CD14-positive monocyte (primary cell): ENCODE results near the gene IKZF2. TPM values are rescaled to one million over a fixed set of nuclear protein-coding genes. Genes with fewer than 3 reads are reported as not detected.
A peak's percentile ranks its signal among the peaks of the same experiment; 100 is the strongest.

ENCODE experiments used
- DNase-seq, 3 donors: peaks; one replicate each; pipeline ENCODE4 v3.0.0-alpha.2; 2011 to 2022
- H2AFZ ChIP-seq: 2 replicates; pipeline ENCODE4 v1.6.0; 2012; ENCODE audit warnings: mild to moderate bottlenecking, low read depth, low read length, inconsistent platforms; ENCODE audit not compliant: insufficient read depth, poor library complexity, severe bottlenecking
- H3K27ac ChIP-seq, 2 donors: 1 replicate in 1 of 2; 2 replicates in 1 of 2; pipeline ENCODE4 v1.5.1; 2012 to 2013; ENCODE audit warnings: low read length in 2 of 2, control low read depth in 1 of 2, inconsistent platforms in 1 of 2, low read depth in 1 of 2, mild to moderate bottlenecking in 1 of 2
- H3K27me3 ChIP-seq, 2 donors: one replicate each; pipeline versions ENCODE4 v1.6.0 to v1.6.1; 2011 to 2013; ENCODE audit warnings: low read length in 2 of 2; ENCODE audit not compliant: control insufficient read depth in 2 of 2, insufficient read depth in 2 of 2
- H3K36me3 ChIP-seq, 2 donors: replicated peaks in 1 of 2; 1 replicate in 1 of 2; 2 replicates in 1 of 2; pipeline versions ENCODE4 v1.5.1 to v1.6.1; 2012 to 2013; ENCODE audit warnings: low read length in 2 of 2, control low read depth in 1 of 2, inconsistent platforms in 1 of 2, mild to moderate bottlenecking in 1 of 2; ENCODE audit not compliant: insufficient read depth in 2 of 2, control insufficient read depth in 1 of 2
- H3K4me1 ChIP-seq, 2 donors: 1 replicate in 1 of 2; 2 replicates in 1 of 2; pipeline versions ENCODE4 v1.5.1 to v1.6.1; 2012 to 2013; ENCODE audit warnings: low read length in 2 of 2, control low read depth in 1 of 2, inconsistent platforms in 1 of 2, mild to moderate bottlenecking in 1 of 2, moderate library complexity in 1 of 2; ENCODE audit not compliant: insufficient read depth in 2 of 2, control insufficient read depth in 1 of 2
- H3K4me2 ChIP-seq: replicated peaks from 2 replicates; pipeline ENCODE3; 2012; ENCODE audit warnings: low read length, moderate library complexity, mild to moderate bottlenecking; ENCODE audit not compliant: poor library complexity, severe bottlenecking; ENCODE audit errors: extremely low read depth
- H3K4me3 ChIP-seq, 3 experiments: fragments of 200-600 bp in 1 of 3; sonication (generic) in 1 of 3; replicated peaks in 1 of 3; 1 replicate in 2 of 3; 2 replicates in 1 of 3; pipeline ENCODE4 v1.5.1; 2011 to 2013; ENCODE audit warnings: low read length in 3 of 3, mild to moderate bottlenecking in 3 of 3, control low read depth in 2 of 3, low read depth in 2 of 3, inconsistent platforms in 1 of 3, moderate library complexity in 1 of 3
- H3K79me2 ChIP-seq: 2 replicates; pipeline ENCODE4 v1.6.0; 2012; ENCODE audit warnings: mild to moderate bottlenecking, control low read depth, inconsistent platforms, low read length, moderate library complexity; ENCODE audit not compliant: insufficient read depth
- H3K9ac ChIP-seq: 2 replicates; pipeline ENCODE4 v1.6.0; 2017; ENCODE audit warnings: low read length, mild to moderate bottlenecking; ENCODE audit not compliant: insufficient read depth, poor library complexity, severe bottlenecking
- H3K9me3 ChIP-seq, 2 donors: replicated peaks in 1 of 2; 1 replicate in 1 of 2; 2 replicates in 1 of 2; pipeline versions ENCODE4 v1.5.1 to v1.6.1; 2012 to 2013; ENCODE audit warnings: low read length in 2 of 2, control low read depth in 1 of 2; ENCODE audit not compliant: control insufficient read depth in 1 of 2, insufficient read depth in 1 of 2
- H4K20me1 ChIP-seq: 2 replicates; pipeline ENCODE4 v1.6.0; 2012; ENCODE audit warnings: mild to moderate bottlenecking, low read length, control low read depth, moderate library complexity; ENCODE audit not compliant: insufficient read depth
- H3K27ac Mint-ChIP-seq, 7 donors: one replicate each; pipeline ENCODE4 v1.8.0; 2020; ENCODE audit warnings: mild to moderate bottlenecking in 7 of 7, mixed read lengths in 7 of 7, moderate library complexity in 6 of 7, inconsistent platforms in 2 of 7
- H3K27me3 Mint-ChIP-seq, 3 donors: one replicate each; pipeline ENCODE4 v1.8.0; 2021 to 2022; ENCODE audit warnings: low read depth in 3 of 3, mild to moderate bottlenecking in 3 of 3, mixed read lengths in 3 of 3, moderate library complexity in 3 of 3, inconsistent platforms in 1 of 3
- H3K36me3 Mint-ChIP-seq, 2 donors: one replicate each; pipeline ENCODE4 v1.8.0; 2020; ENCODE audit warnings: mixed read lengths in 2 of 2, inconsistent platforms in 1 of 2, mild to moderate bottlenecking in 1 of 2
- H3K4me1 Mint-ChIP-seq: one replicate; pipeline ENCODE4 v1.8.0; 2020; ENCODE audit warnings: mild to moderate bottlenecking, mixed read lengths
- H3K4me3 Mint-ChIP-seq, 2 donors: one replicate each; pipeline ENCODE4 v1.8.0; 2020; ENCODE audit warnings: mild to moderate bottlenecking in 2 of 2, mixed read lengths in 2 of 2, moderate library complexity in 1 of 2
- H3K9me3 Mint-ChIP-seq, 7 donors: one replicate each; pipeline ENCODE4 v1.8.0; 2020 to 2022; ENCODE audit warnings: mixed read lengths in 7 of 7, mild to moderate bottlenecking in 6 of 7, moderate library complexity in 6 of 7, inconsistent platforms in 2 of 7
- WGBS: methylation state at CpG from one replicate; pipeline ENCODE4 v1.1.5; 2013; ENCODE audit warnings: missing lambda C conversion rate; ENCODE audit not compliant: insufficient coverage; 5-methylcytosine and 5-hydroxymethylcytosine counted together
- intact Hi-C, 2 donors: fragments of 100-400 bp; cut with micrococcal nuclease; formaldehyde crosslinking; loops; one replicate each; pipeline versions ENCODE4 v1.15.0 to v1.15.1; 2023
- polyA plus RNA-seq, 3 donors: library from polyadenylated mRNA; depleted of rRNA in 1 of 3; unstranded in 2 of 3; stranded (reverse) in 1 of 3; fragments of 300-500 nt in 2 of 3; fragments of >200 nt in 1 of 3; fragmentation: Illumina TruSeq in 2 of 3; gene quantifications; 1 replicate in 2 of 3; 2 replicates in 1 of 3; pipeline ENCODE4 v1.2.3, GENCODE V29; 2012 to 2021
- TF ChIP-seq, protein P1 (sequence below): fragments of 200-600 bp; IDR thresholded peaks from one replicate; pipeline ENCODE4 v1.8.0; 2022; ENCODE audit warnings: antibody characterized with exemption, mild to moderate bottlenecking

Gene IKZF2
- polyA plus RNA-seq, 3 donors, result 0.10 to 0.12 (median 0.11) TPM

DNA sequence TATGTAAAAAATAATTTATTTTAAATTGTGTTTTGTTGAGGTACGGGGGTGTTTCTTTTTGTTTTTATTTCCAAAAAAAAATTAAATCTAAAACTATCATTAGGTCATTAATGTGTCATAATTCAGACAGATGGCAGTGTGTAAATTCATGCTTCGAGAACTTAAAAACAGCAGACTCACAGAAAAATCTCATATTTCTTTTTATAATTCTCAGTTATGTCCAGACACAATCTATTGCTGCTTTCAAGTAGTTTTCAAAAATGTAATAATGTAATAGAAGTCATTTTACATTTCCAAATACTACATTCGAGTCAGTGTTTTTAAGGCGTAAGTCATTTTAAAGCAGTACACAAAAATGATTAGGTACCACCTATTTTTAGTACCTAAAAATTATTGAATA lies 14.3 kb downstream of the IKZF2 start:
- H3K4me3 ChIP-seq, result no peak overlapping the region
- H3K4me1 Mint-ChIP-seq, result no peaks in the 10 kb centered on the region
- no peaks in the 10 kb centered on the region for H3K79me2 ChIP-seq
- no peaks in the 10 kb centered on the region for H3K36me3 ChIP-seq
- no peak overlapping the region for H2AFZ ChIP-seq
- no peak overlapping the region for H3K4me2 ChIP-seq
- WGBS, result no CpG with 5 or more reads among the region's 4 CpGs
- no peak for DNase-seq
- no peaks in the 10 kb centered on the region for H3K4me1 ChIP-seq
- peaks cover 0 to 2% (median 0%) of the 10 kb centered on the region in 7 donors for H3K9me3 Mint-ChIP-seq
- intact Hi-C loops, result no loop called here
- no peak overlapping the region for H3K9ac ChIP-seq
- H3K36me3 Mint-ChIP-seq, result no peaks in the 10 kb centered on the region
- H3K27me3 ChIP-seq, result no peaks in the 10 kb centered on the region
- H3K27ac Mint-ChIP-seq, result no peak overlapping the region
- no peaks in the 10 kb centered on the region for H3K27me3 Mint-ChIP-seq
- TF ChIP-seq, protein P1, sequence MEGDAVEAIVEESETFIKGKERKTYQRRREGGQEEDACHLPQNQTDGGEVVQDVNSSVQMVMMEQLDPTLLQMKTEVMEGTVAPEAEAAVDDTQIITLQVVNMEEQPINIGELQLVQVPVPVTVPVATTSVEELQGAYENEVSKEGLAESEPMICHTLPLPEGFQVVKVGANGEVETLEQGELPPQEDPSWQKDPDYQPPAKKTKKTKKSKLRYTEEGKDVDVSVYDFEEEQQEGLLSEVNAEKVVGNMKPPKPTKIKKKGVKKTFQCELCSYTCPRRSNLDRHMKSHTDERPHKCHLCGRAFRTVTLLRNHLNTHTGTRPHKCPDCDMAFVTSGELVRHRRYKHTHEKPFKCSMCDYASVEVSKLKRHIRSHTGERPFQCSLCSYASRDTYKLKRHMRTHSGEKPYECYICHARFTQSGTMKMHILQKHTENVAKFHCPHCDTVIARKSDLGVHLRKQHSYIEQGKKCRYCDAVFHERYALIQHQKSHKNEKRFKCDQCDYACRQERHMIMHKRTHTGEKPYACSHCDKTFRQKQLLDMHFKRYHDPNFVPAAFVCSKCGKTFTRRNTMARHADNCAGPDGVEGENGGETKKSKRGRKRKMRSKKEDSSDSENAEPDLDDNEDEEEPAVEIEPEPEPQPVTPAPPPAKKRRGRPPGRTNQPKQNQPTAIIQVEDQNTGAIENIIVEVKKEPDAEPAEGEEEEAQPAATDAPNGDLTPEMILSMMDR, result no peak
- H3K4me3 Mint-ChIP-seq, result no peak overlapping the region
- no peaks in the 10 kb centered on the region for H3K9me3 ChIP-seq
- H3K27ac ChIP-seq, result no peak overlapping the region
- no peaks in the 10 kb centered on the region for H4K20me1 ChIP-seq

DNA sequence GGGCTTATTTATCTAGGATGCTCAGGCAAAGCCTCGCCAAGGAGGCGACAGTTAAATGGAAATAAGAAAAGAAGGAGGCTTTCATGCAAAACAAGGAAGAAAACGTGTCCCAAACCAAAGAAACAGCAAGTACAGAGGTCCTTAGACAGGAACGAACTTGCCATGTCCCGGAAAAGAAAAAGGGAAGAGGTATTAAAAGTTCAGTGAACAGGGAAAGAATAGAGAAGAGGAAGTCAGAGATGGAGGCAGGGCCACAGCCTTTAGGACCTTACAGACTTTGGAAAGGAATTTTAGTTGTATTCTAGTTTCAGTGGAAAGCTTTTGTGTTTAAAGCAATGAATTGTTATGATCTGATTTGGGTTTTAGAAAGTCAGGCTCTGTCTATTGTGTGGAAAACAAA lies 22.1 kb downstream of the IKZF2 start:
- Histone ChIP-seq H3K9me3 (no peaks in the 10 kb centered on the region), H3K4me1 (peaks cover 7 to 11% of the 10 kb centered on the region in 2 donors), H4K20me1 (no peaks in the 10 kb centered on the region), H3K36me3 (no peaks in the 10 kb centered on the region), H2AFZ (peak overlapping the region; percentile 11), H3K4me2 (peak overlapping the region; percentile 20), H3K27ac (no peak overlapping the region), H3K27me3 (no peaks in the 10 kb centered on the region), H3K4me3 (no peak overlapping the region), H3K79me2 (no peaks in the 10 kb centered on the region), H3K9ac (no peak overlapping the region)
- TF ChIP-seq, protein P1, result no peak
- Mint-ChIP-seq H3K4me1 (peaks cover 12% of the 10 kb centered on the region), H3K9me3 (peaks cover 0 to 1% (median 0%) of the 10 kb centered on the region in 7 donors), H3K27me3 (no peaks in the 10 kb centered on the region), H3K4me3 (no peak overlapping the region), H3K36me3 (no peaks in the 10 kb centered on the region), H3K27ac (peak overlapping the region in 3 of 7 donors; percentile 10 to 71 (median 42))
- intact Hi-C loops, result no loop called here
- WGBS, result 31% methylated on average over 5 of the region's 5 CpGs
- peak in 2 of 3 donors; percentile 31 to 37 for DNase-seq
